SH-SY5Y (cell line): Measurements from ENCODE around the gene PID1.

Experiments
- GATA2 ChIP-seq: IDR thresholded peaks from 2 replicates; pipeline ENCODE4 v1.6.1; 2011; ENCODE audit warnings: mild to moderate bottlenecking, low read depth, low read length
- GATA3 ChIP-seq: IDR thresholded peaks from 2 replicates; pipeline ENCODE4 v1.6.1; 2011; ENCODE audit warnings: low read depth, mild to moderate bottlenecking, low read length, moderate library complexity

The PID1 gene

DNA sequence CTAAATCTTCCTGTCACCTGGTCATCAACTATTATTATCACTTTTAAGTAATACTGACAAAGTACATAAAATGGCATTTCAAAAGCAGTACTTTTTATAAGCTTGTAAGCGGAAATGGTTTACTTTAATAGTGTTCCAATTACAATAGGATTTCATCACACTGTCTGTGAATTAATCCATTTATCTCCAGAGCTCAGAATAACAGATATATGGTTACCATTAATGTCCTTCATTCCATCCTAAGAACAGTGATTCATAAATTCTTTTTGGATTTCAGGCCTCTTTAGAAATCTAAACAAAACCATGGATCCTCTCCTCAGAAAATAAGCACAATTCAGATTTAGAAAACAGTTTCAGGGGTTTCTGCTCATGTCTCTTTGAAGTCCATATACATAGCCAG, 68.4 kb downstream of the PID1 start:
- TF ChIP-seq GATA2 (no peak), GATA3 (no peak)

DNA sequence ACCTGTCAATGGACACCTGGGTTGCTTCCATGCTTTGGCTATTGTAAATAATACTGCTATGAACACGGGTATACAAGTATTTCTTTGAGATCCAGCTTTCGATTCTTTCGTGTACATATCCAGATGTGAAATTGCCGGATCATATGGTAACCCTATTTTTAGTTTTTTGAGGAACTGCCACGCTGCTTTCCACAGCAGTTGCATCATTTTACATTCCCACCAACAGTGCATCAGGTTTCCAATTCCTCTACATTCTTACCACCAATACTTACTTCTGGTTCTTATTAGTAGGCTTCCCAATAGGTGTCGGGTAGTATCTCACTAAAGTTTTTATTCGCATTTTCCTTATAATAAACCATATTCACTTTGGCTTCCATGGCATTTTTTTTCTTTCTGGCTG, 69.6 kb downstream of the PID1 start:
- TF ChIP-seq GATA3 (no peak), GATA2 (no peak)

DNA sequence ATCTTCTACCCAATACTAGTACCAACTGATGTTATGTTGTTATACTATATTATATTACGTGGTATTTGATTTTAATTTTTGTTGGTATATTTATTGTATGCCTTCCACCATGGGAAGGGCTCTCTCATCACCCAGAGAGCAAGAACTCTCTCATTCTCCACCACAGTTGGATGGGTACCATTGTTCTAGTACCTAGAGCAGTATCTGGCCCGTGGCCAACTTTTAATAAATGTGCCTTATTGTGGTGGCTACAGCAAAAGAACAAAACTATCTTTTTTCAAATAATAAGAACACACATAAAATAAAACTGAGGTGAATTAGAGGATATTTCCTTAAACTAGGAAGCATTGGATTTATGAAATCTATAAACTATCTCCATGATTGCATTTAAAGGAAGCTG, 71.8 kb downstream of the PID1 start:
- TF ChIP-seq GATA3 (no peak), GATA2 (no peak)

DNA sequence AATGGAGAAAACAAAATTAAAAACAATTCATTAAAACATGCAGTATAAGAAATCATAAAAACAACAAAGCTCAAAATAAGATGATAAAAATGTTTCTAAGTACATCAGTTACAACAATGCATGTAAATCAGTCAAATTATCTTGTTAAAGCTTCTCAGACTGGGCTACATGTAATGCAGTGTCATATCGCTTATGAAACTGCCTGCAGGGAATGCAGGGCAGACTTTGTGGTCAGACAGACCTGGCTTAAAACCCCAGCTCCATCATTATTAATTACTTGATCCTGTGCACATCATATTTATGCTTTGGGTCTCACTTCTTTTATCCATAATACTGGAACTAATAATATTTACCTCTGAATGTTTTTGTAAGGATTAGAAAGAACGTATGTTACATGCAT, 74.6 kb downstream of the PID1 start:
- TF ChIP-seq GATA3, result no peak
- TF ChIP-seq GATA2, result no peak

DNA sequence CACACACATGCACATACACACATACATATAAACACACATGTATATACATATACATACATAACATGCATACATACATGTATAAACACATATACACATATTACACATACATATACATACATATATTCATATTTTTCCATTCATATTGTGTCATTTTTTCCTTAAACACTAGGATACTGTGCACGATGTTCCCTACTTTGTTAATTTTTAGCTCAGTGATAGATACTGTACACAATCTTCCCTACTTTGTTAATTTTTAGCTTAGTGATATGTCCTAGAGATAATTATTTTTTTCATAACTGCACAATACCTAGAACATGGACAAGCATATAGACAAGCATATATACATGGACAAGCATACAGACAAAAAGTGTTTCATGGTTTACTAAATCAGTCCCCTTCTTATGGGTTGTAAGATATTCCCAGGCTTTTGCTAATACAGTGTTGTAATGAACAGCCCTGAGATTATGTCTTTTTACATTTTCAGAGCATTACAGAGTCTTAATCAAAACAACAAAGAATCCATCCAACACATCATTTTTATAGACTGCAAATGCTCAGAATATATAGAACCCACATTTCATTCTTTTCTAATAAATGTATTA, 75.6 kb downstream of the PID1 start:
- no peak for TF ChIP-seq GATA2
- no peak for TF ChIP-seq GATA3

DNA sequence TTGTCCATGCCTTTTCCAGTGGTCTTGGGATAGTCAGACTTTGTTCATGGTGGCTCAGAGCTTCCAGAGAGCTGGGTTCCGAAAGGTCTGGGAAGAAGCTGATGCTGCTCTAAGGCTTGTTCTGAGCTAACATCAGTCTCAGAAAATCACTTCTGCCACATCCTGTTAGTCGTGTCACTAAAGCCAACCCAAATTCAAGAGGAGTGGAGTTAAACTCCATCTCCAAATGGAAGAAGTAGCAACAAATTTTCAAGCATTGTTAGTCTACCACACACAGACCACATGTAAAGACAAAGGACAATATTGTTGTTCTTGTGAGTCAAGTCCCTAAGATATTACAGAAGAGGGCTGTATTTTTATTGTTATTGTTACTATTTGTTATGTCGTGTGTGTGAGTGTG, 77.8 kb downstream of the PID1 start:
- TF ChIP-seq GATA2 (no peak), GATA3 (no peak)

DNA sequence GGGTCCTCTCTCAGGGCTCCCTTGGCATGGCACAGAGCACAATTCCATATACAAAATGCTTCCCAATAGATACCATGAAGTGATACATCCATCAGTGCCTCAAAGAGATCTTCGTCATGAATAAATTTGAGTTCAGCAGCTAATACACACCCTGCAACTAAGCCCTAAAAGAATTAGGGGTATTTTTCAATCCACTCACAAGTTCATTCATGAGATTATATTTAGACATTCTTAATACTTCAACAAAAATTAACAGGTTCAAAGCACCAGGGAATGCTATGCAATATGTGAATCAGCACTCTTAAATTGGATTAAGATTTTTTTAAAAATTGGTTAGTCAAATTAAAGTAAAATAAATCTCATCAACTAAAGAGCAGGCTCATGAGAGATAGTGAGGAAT, 79.7 kb downstream of the PID1 start:
- no peak for TF ChIP-seq GATA2
- TF ChIP-seq GATA3, result no peak

- TF ChIP-seq GATA2 (no peak), GATA3 (no peak)
Observed at GRCh38 chr2:229181641-229182040, 89.4 kb downstream of the PID1 start.

DNA sequence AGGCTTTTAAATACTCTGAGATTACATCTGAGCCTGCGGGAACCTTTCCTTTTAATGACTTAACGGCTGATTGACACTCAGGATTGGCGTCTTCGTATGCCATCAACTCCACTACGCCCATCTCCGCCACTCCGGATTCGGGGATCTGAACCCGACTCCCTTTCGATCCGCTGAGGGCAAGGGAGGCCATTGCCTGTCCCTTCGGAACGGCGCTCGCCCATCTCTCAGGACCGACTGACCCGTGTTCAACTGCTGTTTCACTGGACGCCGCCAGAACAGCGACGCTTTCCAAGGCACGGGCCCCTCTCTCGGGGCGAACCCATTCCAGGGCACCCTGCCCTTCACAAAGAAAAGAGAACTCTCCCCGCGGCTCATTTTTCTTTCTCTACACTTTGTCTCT, 90.4 kb downstream of the PID1 start:
- TF ChIP-seq GATA2 (no peak), GATA3 (no peak)

GRCh38 chr2:229179628-229180027, 91.5 kb downstream of the PID1 start:
- peak; percentile 67 for TF ChIP-seq GATA2
- TF ChIP-seq GATA3, result 0 out of 2 replicates have a peak, but pooled peaks have one; percentile 35

GRCh38 chr2:229178706-229179105, 92.4 kb downstream of the PID1 start:
- no peak for TF ChIP-seq GATA2
- TF ChIP-seq GATA3, result no peak

DNA sequence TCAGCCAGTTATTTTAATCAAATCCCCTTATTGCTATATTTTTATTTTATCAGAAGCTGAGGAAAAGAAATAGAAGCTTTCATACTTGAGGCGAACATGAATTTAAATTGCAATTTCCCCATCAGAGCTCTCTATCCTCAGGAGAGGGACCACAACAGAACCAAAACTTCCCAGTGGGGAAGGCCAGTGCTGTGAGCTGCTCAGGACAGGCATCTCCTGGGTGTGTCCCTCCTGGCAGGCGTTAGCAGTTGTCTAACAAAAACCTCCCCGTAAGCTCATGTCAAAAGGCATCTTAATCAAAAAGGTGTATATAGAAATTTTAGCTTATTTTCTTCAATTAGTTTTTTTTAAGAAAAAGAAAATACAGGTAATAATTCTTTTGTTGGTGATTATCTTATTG, 93.0 kb downstream of the PID1 start:
- TF ChIP-seq GATA3 (no peak), GATA2 (no peak)

- TF ChIP-seq GATA2 (no peak), GATA3 (no peak)
Observed at GRCh38 chr2:229176136-229176535, 95.0 kb downstream of the PID1 start.

DNA sequence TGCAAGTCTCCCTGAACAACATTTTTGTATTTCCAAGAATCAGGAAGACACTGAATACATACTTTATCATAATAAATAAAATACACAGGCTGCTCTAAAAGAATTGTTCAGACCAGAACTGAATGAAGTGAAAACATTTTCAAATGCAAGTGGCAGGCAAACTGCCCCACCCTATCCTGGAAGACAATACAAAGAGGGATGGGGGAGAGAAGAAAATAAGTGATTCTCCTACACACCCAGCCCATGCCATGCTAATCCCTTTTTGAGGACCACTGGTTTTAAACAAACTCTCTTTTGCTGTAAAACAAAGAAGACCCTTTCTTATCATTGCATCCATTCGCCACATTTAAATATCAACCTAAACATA, 95.6 kb downstream of the PID1 start:
- no peak for TF ChIP-seq GATA2
- no peak for TF ChIP-seq GATA3

- TF ChIP-seq GATA3, result no peak
- no peak for TF ChIP-seq GATA2
Observed at GRCh38 chr2:229174794-229175496, 96.1 kb downstream of the PID1 start.
